GM23248 (cell line): Measurements from ENCODE around the gene PDE2A. TPM values are rescaled to one million over a fixed set of nuclear protein-coding genes. Genes with fewer than 3 reads are reported as not detected.

Source experiments
- DNase-seq: peaks from one replicate; pipeline ENCODE4 v3.0.0-alpha.2; 2015
- H2AFZ ChIP-seq: fragments of 200-600 bp; sonication (generic); 2 replicates; pipeline ENCODE4 v1.6.1; 2016; ENCODE audit warnings: antibody characterized with exemption
- H3F3A ChIP-seq: fragments of 200-600 bp; sonication (generic); 2 replicates; pipeline ENCODE4 v1.6.1; 2016; ENCODE audit warnings: mild to moderate bottlenecking, antibody characterized with exemption, mixed run types; ENCODE audit not compliant: insufficient read depth
- H3K27ac ChIP-seq: fragments of 200-600 bp; sonication (generic); 2 replicates; pipeline ENCODE4 v1.5.1; 2016; ENCODE audit warnings: mild to moderate bottlenecking
- H3K27me3 ChIP-seq: fragments of 200-600 bp; sonication (generic); replicated peaks from 2 replicates; pipeline ENCODE4 v1.6.1; 2016; ENCODE audit warnings: mild to moderate bottlenecking; ENCODE audit not compliant: insufficient read depth
- H3K36me3 ChIP-seq: fragments of 200-600 bp; sonication (generic); 2 replicates; pipeline ENCODE4 v1.6.1; 2016; ENCODE audit warnings: low read depth, mild to moderate bottlenecking
- H3K4me1 ChIP-seq: fragments of 200-600 bp; sonication (generic); 2 replicates; pipeline ENCODE4 v1.6.1; 2016; ENCODE audit warnings: mild to moderate bottlenecking; ENCODE audit not compliant: insufficient read depth
- H3K4me2 ChIP-seq: fragments of 200-600 bp; sonication (generic); one replicate; pipeline ENCODE4 v1.6.1; 2016; ENCODE audit warnings: mild to moderate bottlenecking; ENCODE audit not compliant: unreplicated experiment
- H3K4me3 ChIP-seq: fragments of 200-600 bp; sonication (generic); 2 replicates; pipeline ENCODE4 v1.5.1; 2016; ENCODE audit warnings: mild to moderate bottlenecking
- H3K79me2 ChIP-seq: fragments of 200-600 bp; sonication (generic); 2 replicates; pipeline ENCODE4 v1.6.1; 2016; ENCODE audit warnings: mild to moderate bottlenecking; ENCODE audit not compliant: insufficient read depth
- H3K9ac ChIP-seq: fragments of 200-600 bp; sonication (generic); 2 replicates; pipeline ENCODE4 v1.6.1; 2016; ENCODE audit warnings: mild to moderate bottlenecking
- H3K9me2 ChIP-seq: fragments of 200-600 bp; sonication (generic); 2 replicates; pipeline ENCODE4 v1.6.1; 2016; ENCODE audit warnings: mixed run types, mild to moderate bottlenecking, moderate library complexity; ENCODE audit not compliant: insufficient read depth
- H3K9me3 ChIP-seq: fragments of 200-600 bp; sonication (generic); one replicate; pipeline ENCODE4 v1.6.1; 2017; ENCODE audit warnings: low read depth
- H4K20me1 ChIP-seq: fragments of 200-600 bp; sonication (generic); 2 replicates; pipeline ENCODE4 v1.6.0; 2016; ENCODE audit not compliant: insufficient read depth
- EZH2 ChIP-seq: fragments of 200-600 bp; sonication (generic); IDR thresholded peaks from 2 replicates; pipeline ENCODE4 v1.6.1; 2018; ENCODE audit warnings: antibody characterized with exemption, mild to moderate bottlenecking; ENCODE audit not compliant: insufficient read depth, poor library complexity, severe bottlenecking
- EZH2phosphoT487 ChIP-seq: fragments of 200-600 bp; sonication (generic); IDR thresholded peaks from 2 replicates; pipeline ENCODE4 v1.6.1; 2018; ENCODE audit warnings: antibody characterized with exemption, moderate library complexity, mild to moderate bottlenecking, low read depth; ENCODE audit not compliant: insufficient read depth
- WGBS, 2 experiments: methylation state at CpG; one replicate each; pipeline ENCODE4 v1.1.6; 2015 to 2017; ENCODE audit warnings: low lambda C conversion rate in 2 of 2, low coverage in 1 of 2; ENCODE audit errors: missing lambda C conversion rate in 2 of 2; 5-methylcytosine and 5-hydroxymethylcytosine counted together
- in situ Hi-C: fragments of 300-500 bp; cut with MboI; formaldehyde crosslinking; loops from 2 replicates; pipeline ENCODE4 v1.15.0; 2020
- polyA plus RNA-seq: library from polyadenylated mRNA; unstranded; fragments of >200 nt; fragmentation: Nextera tagmentation; extraction: Ambion mirVana; gene quantifications from 2 replicates; pipeline ENCODE4 v1.2.1, GENCODE V29; 2016
- total RNA-seq: library from RNA; depleted of rRNA; stranded (reverse); fragments of >200 nt; shearing (Covaris generic); gene quantifications from 2 replicates; pipeline ENCODE4 v1.2.3, GENCODE V29; 2014

Gene PDE2A
- total and polyA plus RNA-seq, 2 experiments from 2014 or later, result 1.0 to 2.3 TPM

GRCh38 chr11:72712841-72713240 is 38.6 kb upstream of the PDE2A start:
- in situ Hi-C loops, result loop anchor here (25.0 kb wide), 1 partner anchor 449 kb away; no protein-coding TSS in a partner anchor
- Histone ChIP-seq H3K27me3 (no peaks in the 10 kb centered on the region), H3K4me3 (no peak overlapping the region), H3K79me2 (peaks cover 52% of the 10 kb centered on the region), H3K27ac (no peak overlapping the region), H3K4me2 (no peak overlapping the region), H3K36me3 (no peaks in the 10 kb centered on the region; the same call in 1 of the 2 replicates), H3K9ac (no peak overlapping the region), H4K20me1 (no peaks in the 10 kb centered on the region), H3F3A (no peaks in the 10 kb centered on the region), H3K9me3 (no peaks in the 10 kb centered on the region), H3K9me2 (no peaks in the 10 kb centered on the region), H2AFZ (no peak overlapping the region), H3K4me1 (no peaks in the 10 kb centered on the region)
- TF ChIP-seq EZH2 (no peak), EZH2phosphoT487 (no peak)
- 69 to 76% methylated on average over 8 to 10 of the region's 10 CpGs for WGBS, 2 experiments
- no peak for DNase-seq

- Histone ChIP-seq H3K79me2 (peaks cover 47% of the 10 kb centered on the region), H2AFZ (no peak overlapping the region), H3K27me3 (no peaks in the 10 kb centered on the region), H3K36me3 (no peaks in the 10 kb centered on the region; the same call in 1 of the 2 replicates), H3K27ac (no peak overlapping the region), H3K4me1 (no peaks in the 10 kb centered on the region), H3K4me2 (no peak overlapping the region), H3K9ac (no peak overlapping the region), H4K20me1 (no peaks in the 10 kb centered on the region), H3K9me3 (no peaks in the 10 kb centered on the region), H3K4me3 (no peak overlapping the region), H3K9me2 (no peaks in the 10 kb centered on the region), H3F3A (no peaks in the 10 kb centered on the region)
- in situ Hi-C loops, result loop anchor here (25.0 kb wide), 1 partner anchor 450 kb away; no protein-coding TSS in a partner anchor
- no peak for TF ChIP-seq EZH2phosphoT487
- TF ChIP-seq EZH2, result no peak
- DNase-seq, result no peak
- 65% methylated on average over 11 to 26 of the region's 26 CpGs for WGBS, 2 experiments
Observed at GRCh38 chr11:72712168-72712751, 38.0 kb upstream of the PDE2A start.

GRCh38 chr11:72711141-72711540 is 36.9 kb upstream of the PDE2A start:
- peaks cover 35% of the 10 kb centered on the region for H3K79me2 ChIP-seq
- no peak for DNase-seq
- no peak overlapping the region for H3K4me2 ChIP-seq
- H3K4me1 ChIP-seq, result no peaks in the 10 kb centered on the region
- no peak overlapping the region for H2AFZ ChIP-seq
- in situ Hi-C loops, result loop anchor here (25.0 kb wide), 1 partner anchor 451 kb away; no protein-coding TSS in a partner anchor
- WGBS, 2 experiments, result 88 to 89% methylated on average over 9 of the region's 9 CpGs
- no peak overlapping the region for H3K9ac ChIP-seq
- H3F3A ChIP-seq, result no peaks in the 10 kb centered on the region
- no peaks in the 10 kb centered on the region for H3K9me2 ChIP-seq
- no peak overlapping the region for H3K27ac ChIP-seq
- no peaks in the 10 kb centered on the region; the same call in 1 of the 2 replicates for H3K36me3 ChIP-seq
- TF ChIP-seq EZH2phosphoT487 (no peak), EZH2 (no peak)
- H3K4me3 ChIP-seq, result no peak overlapping the region
- no peaks in the 10 kb centered on the region for H3K27me3 ChIP-seq
- H4K20me1 ChIP-seq, result no peaks in the 10 kb centered on the region
- no peaks in the 10 kb centered on the region for H3K9me3 ChIP-seq

DNA sequence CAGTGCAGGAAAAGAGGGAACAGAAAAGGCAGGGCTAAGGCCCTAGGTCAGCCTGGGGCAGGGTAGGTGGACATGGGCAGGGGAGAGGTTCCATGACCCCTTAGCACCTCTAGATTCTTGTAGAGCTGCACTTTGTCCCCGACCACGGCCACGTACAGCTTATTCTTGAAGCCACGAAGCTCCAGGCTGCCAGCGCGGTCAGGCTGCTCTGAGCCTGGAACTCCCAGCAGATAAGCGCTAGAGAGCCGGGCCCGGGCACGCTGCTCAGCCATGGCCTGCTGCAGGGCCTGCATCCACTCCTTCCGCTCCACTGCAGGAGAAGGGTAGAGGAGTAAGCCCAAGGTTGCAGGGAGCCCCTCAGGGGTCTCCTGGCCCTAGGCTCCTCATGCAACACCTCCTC is 36.1 kb upstream of the PDE2A start:
- H3K9ac ChIP-seq, result no peak overlapping the region
- TF ChIP-seq EZH2phosphoT487 (no peak), EZH2 (no peak)
- in situ Hi-C loops, result loop anchor here (25.0 kb wide), 1 partner anchor 452 kb away; no protein-coding TSS in a partner anchor
- no peaks in the 10 kb centered on the region; the same call in 1 of the 2 replicates for H3F3A ChIP-seq
- no peak overlapping the region for H2AFZ ChIP-seq
- H3K4me1 ChIP-seq, result no peaks in the 10 kb centered on the region
- WGBS, 2 experiments, result 97 to 98% methylated on average over 11 of the region's 11 CpGs
- DNase-seq, result no peak
- H3K4me3 ChIP-seq, result no peak overlapping the region
- no peaks in the 10 kb centered on the region; the same call in 1 of the 2 replicates for H3K36me3 ChIP-seq
- peaks cover 27% of the 10 kb centered on the region for H3K79me2 ChIP-seq
- no peaks in the 10 kb centered on the region for H3K9me2 ChIP-seq
- H3K4me2 ChIP-seq, result no peak overlapping the region
- H3K9me3 ChIP-seq, result no peaks in the 10 kb centered on the region
- no peaks in the 10 kb centered on the region for H4K20me1 ChIP-seq
- no peaks in the 10 kb centered on the region for H3K27me3 ChIP-seq
- H3K27ac ChIP-seq, result no peak overlapping the region
